GM19238 (cell line): Measurements from ENCODE around the gene ULK4.
"Not testable (repeated sequence)": the region's sequence is repeated elsewhere in the genome, so short reads cannot be mapped to it uniquely, and the experiment has no call there.

Experiments used
- DNase-seq: peaks from one replicate; pipeline ENCODE4 v3.0.0; 2011; ENCODE audit warnings: low spot score; ENCODE audit not compliant: insufficient read length

ULK4 gene

DNA sequence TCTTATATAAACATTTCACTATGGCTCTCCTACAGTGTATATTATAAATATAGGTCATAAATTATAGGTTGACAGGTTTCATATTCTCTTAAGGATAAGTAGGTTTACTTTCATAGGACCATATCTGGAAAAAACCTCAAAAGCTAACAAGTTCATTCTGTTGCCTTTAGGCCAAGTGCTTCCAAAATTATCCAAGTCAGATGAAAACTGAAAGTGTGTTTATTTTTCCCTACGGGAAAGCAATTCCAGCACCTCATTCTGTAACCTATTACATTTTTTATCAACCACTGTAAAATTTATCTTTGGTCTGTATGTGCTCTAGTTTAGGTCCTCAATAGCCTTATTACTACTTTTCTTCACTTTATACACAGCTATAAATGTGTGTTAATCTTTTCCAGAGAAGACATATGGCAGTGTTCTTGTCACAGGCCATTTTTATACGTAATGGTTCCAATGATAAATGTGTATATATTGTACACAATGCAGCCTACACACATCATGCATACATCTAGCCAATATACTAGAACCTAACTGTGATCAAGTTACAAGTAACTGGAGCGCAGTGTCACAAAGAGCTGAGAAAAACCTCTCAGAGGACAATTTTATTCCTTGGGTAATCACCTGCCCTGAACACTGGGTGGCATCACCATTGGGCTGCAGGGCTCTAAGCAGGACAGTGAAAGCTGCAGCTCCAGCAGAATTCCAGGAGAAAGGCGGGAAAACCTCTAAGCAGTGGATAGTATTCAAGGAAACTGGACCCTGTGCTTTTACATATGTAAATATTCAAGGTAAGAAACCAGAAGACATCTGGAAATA is 511.3 kb downstream of the ULK4 start:
- DNase-seq, result no peak

DNA sequence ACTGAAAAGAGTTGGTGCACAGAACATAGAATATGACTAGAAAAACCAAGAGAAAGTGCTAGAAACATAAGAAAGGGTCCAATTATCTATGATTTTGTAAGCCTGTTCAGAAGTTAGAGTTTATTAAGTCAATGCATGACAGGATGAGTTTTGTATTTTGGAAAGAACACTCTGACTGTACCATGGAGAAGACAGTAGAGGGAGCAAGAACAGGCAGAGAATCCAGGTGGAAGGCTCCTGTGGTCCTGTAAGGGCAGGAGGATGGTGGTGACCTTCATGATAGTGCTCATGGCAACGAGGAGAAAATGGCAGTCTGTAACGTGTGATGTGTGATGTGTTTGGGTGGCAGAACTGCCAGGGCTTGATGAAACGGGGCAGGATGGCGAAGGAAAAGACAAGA is 513.5 kb downstream of the ULK4 start:
- no peak for DNase-seq

DNA sequence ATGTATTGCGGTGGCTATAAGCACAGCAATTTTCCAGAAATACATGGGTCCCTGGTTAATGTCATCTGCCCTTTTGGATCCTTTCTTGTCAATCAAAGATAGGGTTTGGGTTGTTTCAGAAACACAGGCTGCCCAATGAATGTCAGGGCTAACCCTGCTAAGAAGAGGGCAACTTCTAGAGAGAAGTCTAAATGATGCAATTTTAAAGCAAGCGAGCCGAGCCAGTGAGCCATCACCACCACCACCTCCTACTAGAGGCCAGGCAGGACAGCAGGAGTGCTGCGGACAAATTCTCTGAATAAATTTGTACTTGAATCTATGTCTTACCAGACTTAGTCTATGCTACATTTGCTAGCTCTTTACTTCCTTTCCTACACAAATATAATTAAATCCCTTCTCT is 514.2 kb downstream of the ULK4 start:
- DNase-seq, result no peak

DNA sequence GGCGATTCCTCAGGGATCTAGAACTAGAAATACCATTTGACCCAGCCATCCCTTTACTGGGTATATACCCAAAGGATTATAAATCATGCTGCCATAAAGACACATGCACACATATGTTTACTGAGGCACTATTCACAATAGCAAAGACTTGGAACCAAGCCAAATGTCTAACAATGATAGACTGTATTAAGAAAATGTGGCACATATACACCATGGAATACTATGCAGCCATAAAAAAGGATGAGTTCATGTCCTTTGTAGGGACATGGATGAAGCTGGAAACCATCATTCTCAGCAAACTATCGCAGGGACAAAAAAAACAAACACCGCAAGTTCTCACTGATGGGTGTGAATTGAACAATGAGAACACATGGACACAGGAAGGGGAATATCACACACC is 515.6 kb downstream of the ULK4 start:
- DNase-seq, result not testable (repeated sequence)

DNA sequence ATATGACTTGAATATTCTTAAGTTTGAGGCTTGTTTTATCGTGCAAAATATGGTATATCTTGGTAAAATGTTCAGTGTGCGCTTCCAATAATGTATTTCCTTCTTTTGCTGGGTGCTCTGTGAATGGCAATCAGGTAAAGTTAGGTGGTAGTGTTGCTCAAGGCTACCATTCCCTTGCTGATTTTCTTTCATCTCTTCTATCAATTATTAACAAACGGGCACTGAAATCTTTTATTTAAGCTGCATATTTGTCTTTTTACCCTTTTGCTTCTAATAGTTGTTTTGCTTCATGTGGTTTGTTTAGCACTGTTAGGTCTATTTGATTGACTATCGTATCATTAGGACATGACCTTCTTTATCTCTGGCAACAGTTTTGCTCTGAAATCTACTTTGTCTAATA is 520.3 kb downstream of the ULK4 start:
- DNase-seq, result no peak

DNA sequence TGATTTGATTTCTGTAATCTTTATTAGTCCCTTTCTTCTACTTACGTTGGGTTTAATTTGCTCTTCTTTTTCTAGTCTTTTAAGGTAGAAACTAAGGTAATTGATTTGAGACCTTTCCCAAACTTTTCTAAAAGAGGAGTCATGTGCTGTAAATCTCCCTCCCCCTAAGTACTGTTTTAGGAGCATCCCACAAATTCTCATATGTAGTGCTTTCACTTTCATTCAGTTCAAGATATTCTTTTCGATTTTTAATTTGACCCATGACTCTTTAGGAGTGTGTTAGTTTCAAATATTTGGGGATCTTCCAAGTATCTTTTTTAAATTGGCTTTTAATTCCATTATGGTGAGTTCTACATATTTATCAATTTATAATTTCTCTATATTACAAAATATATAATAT is 520.8 kb downstream of the ULK4 start:
- DNase-seq, result no peak

DNA sequence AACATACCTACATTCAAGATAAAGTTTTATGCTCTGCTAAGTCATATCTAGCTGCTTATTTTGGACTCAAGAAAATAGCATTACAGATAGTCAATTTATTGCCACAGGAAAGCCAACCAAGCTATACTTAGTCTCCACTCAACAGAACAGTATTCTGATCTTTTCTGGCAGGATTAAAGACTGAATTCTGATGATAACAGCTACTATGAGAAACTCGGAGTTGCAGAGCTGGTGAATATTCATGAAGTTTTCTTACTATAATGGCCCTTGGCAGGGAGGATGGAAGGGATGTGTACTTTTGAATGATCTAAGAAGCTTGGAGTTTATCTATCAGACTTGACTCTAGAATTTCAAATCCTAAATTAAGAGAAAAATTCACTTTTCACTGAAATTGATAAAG is 524.9 kb downstream of the ULK4 start:
- no peak for DNase-seq

DNA sequence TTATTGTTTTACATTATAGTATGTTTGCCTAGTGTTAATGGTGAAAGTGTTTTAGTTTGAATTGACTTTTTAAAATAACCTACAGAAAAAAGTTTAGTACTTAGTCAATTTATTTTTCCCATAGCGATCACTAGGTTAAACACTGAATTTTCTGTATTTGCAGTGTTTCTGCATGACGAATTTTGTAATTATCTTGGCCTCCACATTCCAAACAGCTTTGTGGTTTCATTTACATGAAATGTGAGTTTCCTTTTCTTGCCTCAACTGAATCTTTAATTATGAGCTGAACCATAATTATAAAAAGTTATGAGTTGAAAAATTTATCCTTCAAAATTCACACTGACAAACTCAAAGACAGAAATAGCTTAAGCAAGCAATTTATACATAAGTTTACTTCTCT is 527.1 kb downstream of the ULK4 start:
- DNase-seq, result no peak

DNA sequence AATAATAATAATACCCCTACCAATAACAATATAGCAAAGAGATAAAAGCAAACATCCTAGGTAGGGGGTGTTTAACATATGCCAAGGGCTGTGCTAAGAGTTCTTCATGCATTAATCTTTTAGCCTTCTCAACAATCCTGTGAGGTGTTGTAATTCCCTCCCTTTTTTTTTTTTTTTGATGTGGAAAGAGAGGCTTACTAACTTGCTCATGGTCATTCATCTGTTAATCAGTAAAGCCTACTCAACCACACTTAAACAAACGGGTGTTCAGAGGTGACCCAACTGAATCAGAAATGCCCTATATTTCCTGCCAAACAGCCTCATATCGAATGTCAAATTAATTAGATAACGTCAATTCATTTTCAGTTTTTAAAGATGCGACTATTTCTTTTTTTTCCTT is 530.5 kb downstream of the ULK4 start:
- DNase-seq, result no peak

DNA sequence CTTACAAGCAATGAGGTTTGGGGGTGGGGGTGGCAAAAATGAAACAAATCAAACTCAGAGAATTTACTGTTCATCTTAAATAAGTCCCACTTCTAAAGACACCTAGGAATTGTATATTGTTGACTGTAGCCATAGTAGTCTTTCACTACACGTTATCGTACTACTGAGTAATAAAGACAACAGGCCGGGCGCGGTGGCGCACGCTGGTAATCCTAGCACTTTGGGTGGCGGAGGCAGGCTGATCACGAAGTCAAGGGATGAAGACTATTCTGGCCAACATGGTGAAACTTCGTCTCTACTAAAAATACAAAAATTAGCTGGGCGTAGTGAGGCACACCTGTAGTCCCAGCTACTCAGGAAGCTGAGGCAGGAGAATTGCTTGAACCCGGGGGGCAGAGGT is 531.0 kb downstream of the ULK4 start:
- no peak for DNase-seq

DNA sequence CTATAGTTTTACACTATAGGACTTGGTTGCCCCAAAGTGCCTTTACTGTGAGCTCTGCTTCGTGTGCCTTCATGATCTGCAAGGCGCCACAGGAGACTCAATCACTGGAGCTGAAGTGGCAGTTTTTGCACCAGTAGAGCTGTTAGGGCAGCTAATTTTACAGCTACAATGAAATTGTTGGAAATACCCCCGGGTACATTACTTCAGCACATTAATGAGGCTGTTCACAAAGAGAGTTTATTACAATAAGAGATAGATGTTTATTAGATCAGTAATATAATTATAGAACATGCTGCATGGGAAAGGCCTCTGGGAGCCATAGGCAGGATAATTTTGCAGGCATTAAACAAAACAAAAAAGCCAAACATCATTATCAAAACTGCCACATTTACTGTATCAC is 531.5 kb downstream of the ULK4 start:
- no peak for DNase-seq

DNA sequence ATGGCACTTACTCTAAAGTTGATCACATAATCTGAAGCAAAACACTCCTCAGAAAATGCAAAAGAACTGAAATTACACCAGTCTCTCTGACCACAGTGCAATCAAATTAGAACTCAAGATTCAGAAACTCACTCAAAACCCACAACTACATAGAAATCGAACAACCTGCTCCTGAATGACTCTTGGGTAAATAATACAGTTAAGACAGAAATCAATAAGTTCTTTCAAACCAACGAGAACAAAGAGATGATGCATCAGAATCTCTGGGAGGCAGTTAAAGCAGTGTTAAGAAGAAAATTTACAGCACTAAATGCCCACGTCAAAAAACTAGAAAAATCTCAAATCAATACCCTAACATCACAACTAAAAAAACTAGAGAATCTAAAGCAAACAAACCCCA is 535.4 kb downstream of the ULK4 start:
- no peak for DNase-seq

DNA sequence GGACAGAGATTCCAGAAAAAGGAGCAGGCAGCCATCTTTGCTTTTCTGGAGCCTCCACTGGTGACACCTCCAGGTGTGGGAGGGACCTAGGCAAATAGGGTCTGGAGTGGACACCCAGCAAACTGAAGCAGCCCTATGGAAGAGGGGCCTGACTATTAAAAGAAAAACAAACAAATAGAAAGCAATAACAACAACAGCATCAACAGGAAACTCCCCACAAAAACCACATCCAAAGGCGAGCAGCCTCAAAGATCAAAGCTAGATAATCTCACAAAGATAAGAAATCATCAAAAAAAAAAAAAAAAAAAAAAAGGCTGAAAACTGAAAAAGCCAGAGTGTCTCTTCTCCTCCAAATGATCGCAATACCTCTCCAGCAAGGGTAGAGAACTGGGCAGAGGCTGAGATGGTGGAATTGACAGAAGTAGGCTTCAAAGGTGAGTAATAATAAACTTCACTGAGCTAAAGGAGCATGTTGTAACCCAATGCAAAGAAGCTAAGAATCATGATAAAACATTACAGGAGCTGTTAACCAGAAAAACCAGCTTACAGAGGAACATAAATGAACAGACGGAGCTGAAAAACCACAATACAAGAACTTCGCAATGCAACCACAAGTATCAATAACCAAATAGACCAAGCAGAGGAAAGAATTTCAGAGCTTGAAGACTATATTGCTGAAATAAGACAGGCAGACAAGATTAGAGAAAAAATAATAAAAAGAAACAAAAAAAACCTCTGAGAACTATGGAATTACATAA is 537.2 kb downstream of the ULK4 start:
- DNase-seq, result no peak

DNA sequence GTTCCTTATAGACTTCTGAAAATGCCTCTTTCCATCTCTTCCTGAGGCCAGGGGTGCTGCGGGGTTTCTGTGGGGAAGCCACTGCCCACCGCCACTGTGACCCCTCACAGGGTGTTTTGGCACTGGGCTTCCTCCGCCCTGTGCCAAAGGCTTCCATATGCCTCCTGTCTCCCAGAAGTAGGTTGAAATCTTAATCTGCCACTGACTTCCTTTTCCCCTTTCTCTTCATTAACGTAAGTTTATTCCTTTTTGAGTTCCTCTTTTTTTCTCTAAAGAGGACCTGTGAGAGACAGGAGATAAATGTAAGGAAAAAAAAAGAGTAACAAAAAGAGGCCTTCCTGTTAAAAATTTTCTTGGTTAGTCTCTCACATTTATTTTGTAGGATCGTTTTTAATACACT is 542.1 kb downstream of the ULK4 start:
- DNase-seq, result no peak

DNA sequence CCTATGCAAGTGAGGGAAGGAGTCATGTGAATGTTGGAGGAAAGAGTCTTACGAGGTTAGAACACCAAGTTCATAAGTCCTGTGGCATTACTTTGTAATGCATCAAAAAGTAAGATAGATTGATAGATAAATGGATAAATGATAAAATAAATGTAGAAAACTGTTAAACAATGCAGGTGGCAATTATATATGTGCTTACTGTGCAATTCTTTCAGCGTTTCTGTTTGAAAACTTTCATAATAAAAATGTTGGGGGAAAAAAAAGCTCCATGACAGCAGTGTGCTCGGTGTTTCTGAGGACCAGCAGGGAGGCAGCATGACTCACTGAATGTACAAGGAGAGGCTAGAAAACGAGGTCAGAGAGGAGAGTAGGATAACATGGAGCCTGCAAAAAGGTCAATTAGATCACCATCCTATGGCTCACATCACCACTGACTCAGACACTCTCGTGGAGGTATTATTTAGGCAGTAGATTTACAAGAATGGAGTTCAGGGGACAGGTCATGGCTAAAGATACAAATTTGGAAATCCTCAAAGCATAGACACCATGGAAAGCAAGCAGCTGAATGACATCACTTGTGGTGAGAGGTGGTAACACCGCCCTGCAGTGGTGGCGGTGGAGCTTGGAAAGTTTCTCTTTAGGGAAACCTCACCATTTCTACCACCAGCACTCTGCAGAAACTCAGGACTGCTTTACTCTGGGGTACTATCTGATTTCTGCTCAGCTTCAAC is 542.8 kb downstream of the ULK4 start:
- DNase-seq, result no peak

DNA sequence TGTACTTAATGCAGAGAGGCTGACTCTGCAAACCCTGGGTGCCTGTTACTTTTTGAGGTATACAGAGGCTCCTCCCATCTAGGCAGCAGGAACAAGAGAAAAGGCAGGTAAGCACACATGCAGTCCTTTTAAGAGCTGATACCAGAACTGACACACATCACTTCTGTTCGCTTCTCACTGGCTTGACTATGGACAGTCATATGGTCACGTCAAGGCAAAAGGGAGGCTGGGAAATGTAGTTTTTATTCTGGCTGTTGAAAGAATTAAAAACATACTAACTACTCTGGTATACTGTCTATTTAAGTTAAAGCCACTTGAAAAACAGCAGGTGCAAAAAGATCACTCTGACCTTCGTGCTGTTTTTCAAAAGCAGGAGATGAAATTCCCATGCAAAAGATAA is 544.3 kb downstream of the ULK4 start:
- DNase-seq, result no peak

DNA sequence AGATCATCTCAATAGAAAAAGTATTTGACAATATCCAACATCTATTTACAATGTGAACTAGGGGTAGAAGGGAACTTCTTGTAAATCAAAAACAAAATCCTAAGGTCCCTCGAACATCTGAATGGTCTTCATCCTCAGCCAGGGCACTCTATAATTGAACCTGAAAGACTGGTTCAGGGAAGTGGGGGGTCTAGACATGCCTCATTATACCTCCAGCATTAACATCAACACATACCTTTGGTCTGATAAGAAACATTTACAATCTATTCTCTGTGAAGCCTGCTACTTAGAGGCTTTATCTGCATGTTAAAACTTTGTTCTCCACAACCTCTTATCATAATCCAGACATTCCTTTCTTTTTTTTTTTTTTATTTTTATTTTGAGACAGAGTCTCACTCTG is 550.8 kb downstream of the ULK4 start:
- DNase-seq, result no peak

DNA sequence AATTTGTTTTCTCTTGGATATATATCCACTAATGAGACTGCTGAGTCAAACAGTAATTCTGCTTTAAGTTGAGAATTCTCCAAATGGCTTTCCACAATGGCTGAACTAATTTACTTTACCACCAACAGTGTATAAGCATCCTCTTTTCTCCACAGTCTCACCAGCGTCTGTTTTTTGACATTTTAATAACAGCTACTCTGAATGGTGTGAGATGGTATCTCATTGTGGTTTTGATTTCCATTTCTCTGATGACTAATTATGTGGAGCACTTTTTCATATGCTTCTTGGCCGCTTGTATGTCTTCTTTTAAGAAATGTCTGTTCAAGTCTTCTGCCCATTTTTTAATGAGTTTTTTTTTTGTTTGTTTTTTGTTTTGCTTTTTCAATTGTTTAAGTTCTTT is 556.4 kb downstream of the ULK4 start:
- no peak for DNase-seq

DNA sequence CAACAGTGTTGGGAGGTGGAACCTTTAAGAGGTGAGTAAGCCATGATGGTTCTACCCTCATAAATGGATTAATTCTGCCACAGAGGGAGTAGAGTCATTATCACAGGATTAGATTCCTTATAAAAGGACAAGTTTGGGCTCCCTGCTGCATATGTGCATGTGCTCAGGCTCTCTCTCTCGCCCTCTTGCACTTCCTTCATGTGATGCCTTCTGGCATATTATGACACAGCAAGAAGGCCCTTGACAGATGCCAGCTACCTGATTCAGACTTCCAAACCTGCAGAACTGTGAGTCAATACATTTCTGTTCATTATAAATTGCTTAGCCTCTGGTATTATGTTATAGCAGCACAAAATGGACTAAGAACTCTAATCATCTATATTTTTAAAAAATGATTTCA is 557.3 kb downstream of the ULK4 start:
- no peak for DNase-seq

DNA sequence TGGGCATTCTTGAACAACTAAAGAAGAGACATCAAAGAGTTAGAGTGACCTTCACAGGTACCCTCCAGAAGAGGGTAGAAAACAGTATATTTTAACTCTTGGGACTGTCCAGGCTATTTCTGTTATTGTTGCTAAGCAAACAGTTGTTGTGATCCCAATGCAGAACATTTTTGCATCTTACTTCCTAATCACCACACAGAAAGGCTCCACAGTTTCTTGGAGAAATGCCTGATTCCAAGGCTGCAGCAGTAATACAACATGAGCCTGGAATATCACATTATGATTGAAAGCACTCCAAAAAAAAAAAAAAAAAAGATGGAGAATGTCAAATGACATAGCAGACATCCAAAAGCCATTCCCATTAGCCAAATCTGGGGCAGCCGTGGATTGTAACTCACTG is 567.0 kb downstream of the ULK4 start:
- DNase-seq, result no peak

DNA sequence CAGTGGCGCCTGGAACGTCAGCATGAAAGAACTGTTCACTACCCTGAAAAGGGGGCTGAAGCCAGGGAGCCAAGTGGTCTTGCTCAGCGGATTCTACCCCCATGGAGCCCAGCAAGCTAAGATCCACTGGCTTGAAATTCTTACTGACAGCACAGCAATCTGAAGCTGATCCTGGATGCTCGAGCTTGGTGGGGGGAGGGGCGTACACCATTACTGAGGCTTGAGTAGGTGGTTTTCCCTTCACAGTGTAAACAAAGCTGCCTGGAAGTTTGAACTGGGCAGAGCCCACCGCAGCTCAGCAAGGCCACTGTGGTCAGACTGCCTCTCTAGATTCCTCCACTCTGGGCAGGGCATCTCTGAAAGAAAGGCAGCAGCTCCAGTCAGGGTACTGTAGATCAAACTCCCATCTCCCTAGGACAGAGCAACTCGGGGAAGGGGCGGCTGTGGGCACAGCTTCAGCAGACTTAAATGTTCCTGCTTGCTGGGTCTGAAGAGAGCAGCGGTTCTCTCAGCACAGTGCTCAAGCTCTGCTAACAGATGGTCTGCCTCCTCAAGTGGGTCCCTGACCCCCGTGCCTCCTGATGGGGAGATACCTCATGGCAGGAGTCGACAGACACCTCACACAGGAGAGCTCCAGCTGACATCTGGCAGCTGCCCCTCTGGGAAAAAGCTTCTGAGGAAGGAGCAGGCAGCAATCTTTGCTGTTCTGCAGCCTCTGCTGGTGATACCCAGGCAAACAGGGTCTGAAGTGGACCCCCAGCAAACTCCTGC is 591.0 kb downstream of the ULK4 start:
- not testable (repeated sequence) for DNase-seq

DNA sequence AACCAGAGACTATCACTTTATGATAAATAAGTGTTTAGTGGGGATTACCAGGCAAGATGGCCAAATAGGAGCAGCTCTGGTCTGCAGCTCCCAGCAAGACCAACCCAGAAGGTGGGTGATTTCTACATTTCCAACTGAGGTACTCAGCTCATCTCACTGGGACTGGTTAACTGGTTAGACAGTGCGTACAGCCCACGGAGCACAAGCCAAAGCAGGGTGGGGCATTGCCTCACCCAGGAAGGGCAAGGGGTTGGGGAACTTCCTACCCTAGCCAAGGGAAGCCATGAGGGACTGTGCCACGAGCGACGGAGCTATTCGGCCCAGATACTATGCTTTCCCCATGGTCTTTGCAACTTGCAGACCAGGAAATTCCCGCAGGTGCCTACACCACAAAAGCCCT is 591.6 kb downstream of the ULK4 start:
- no peak for DNase-seq
